Liver (tissue), 9 donors: ENCODE results near the gene CD164. TPM values are rescaled to one million over a fixed set of nuclear protein-coding genes. Genes with fewer than 3 reads are reported as not detected.

ENCODE experiments used
- DNase-seq: peaks from one replicate; pipeline ENCODE4 v3.0.0-alpha.2; 2017; ENCODE audit warnings: low spot score
- H3K27ac ChIP-seq, 2 donors: one replicate each; pipeline ENCODE4 v1.7.0; 2013; ENCODE audit warnings: inconsistent platforms in 2 of 2, low read length in 2 of 2, control low read depth in 1 of 2, low read depth in 1 of 2, mild to moderate bottlenecking in 1 of 2
- H3K27me3 ChIP-seq, 4 donors: one replicate each; pipeline versions ENCODE4 v1.6.1 to v1.7.0; 2013; ENCODE audit warnings: low read length in 3 of 4, inconsistent platforms in 1 of 4, mild to moderate bottlenecking in 1 of 4, moderate library complexity in 1 of 4; ENCODE audit not compliant: control insufficient read depth in 4 of 4, insufficient read depth in 4 of 4
- H3K36me3 ChIP-seq, 4 donors: one replicate each; pipeline versions ENCODE4 v1.6.1 to v1.7.0; 2013; ENCODE audit warnings: low read length in 3 of 4, mild to moderate bottlenecking in 3 of 4, low read depth in 1 of 4, moderate library complexity in 1 of 4; ENCODE audit not compliant: control insufficient read depth in 4 of 4, insufficient read depth in 3 of 4
- H3K4me1 ChIP-seq, 4 donors: one replicate each; pipeline versions ENCODE4 v1.6.1 to v1.7.0; 2013; ENCODE audit warnings: low read length in 3 of 4, mild to moderate bottlenecking in 3 of 4, moderate library complexity in 1 of 4; ENCODE audit not compliant: control insufficient read depth in 4 of 4, insufficient read depth in 4 of 4
- H3K4me3 ChIP-seq, 3 donors: one replicate each; pipeline versions ENCODE4 v1.6.1 to v1.7.0; 2013; ENCODE audit warnings: low read length in 3 of 3, control low read depth in 1 of 3, low read depth in 1 of 3, mild to moderate bottlenecking in 1 of 3
- H3K9ac ChIP-seq, 2 donors: one replicate each; pipeline ENCODE4 v1.7.0; 2013; ENCODE audit warnings: low read length in 2 of 2, mild to moderate bottlenecking in 2 of 2, moderate library complexity in 2 of 2, control low read depth in 1 of 2, low read depth in 1 of 2
- H3K9me3 ChIP-seq, 4 donors: one replicate each; pipeline versions ENCODE4 v1.6.1 to v1.7.0; 2013; ENCODE audit warnings: low read length in 3 of 4; ENCODE audit not compliant: control insufficient read depth in 4 of 4
- ATF3 ChIP-seq: IDR thresholded peaks from 2 replicates; pipeline ENCODE4 v1.6.1; 2016; ENCODE audit warnings: antibody characterized with exemption
- EGR1 ChIP-seq, 2 donors: IDR thresholded peaks; 2 replicates each; pipeline ENCODE4 v1.6.1; 2016 to 2018; ENCODE audit warnings: antibody characterized with exemption in 2 of 2, low read depth in 2 of 2
- FOXA1 ChIP-seq: IDR thresholded peaks from 2 replicates; pipeline ENCODE4 v1.6.1; 2016; ENCODE audit warnings: antibody characterized with exemption
- FOXA2 ChIP-seq: IDR thresholded peaks from 2 replicates; pipeline ENCODE4 v1.6.1; 2016; ENCODE audit warnings: antibody characterized with exemption
- GABPA ChIP-seq, 2 donors: IDR thresholded peaks in 1 of 2; conservative IDR thresholded peaks in 1 of 2; 2 replicates each; pipeline ENCODE4 v1.6.1; 2016; ENCODE audit warnings: antibody characterized with exemption in 2 of 2, mild to moderate bottlenecking in 1 of 2, moderate library complexity in 1 of 2
- HNF4A ChIP-seq, 2 donors: conservative IDR thresholded peaks; 2 replicates each; pipeline ENCODE4 v1.6.1; 2016; ENCODE audit warnings: antibody characterized with exemption in 2 of 2, mild to moderate bottlenecking in 2 of 2
- HNF4G ChIP-seq: IDR thresholded peaks from 2 replicates; pipeline ENCODE4 v1.6.1; 2016; ENCODE audit warnings: antibody characterized with exemption
- JUND ChIP-seq, 2 donors: IDR thresholded peaks; 2 replicates each; pipeline ENCODE4 v1.6.1; 2016; ENCODE audit warnings: antibody characterized with exemption in 2 of 2
- NR2F2 ChIP-seq: IDR thresholded peaks from 2 replicates; pipeline ENCODE4 v1.6.1; 2016; ENCODE audit warnings: antibody characterized with exemption
- RXRA ChIP-seq, 2 donors: IDR thresholded peaks; 2 replicates each; pipeline ENCODE4 v1.6.1; 2017 to 2018; ENCODE audit warnings: antibody characterized with exemption in 2 of 2, mild to moderate bottlenecking in 1 of 2
- SP1 ChIP-seq: IDR thresholded peaks from 2 replicates; pipeline ENCODE4 v1.6.1; 2018; ENCODE audit warnings: antibody characterized with exemption, mild to moderate bottlenecking
- TAF1 ChIP-seq: conservative IDR thresholded peaks from 2 replicates; pipeline ENCODE4 v1.6.1; 2016; ENCODE audit warnings: antibody characterized with exemption, mild to moderate bottlenecking
- YY1 ChIP-seq: IDR thresholded peaks from 2 replicates; pipeline ENCODE4 v1.6.1; 2016; ENCODE audit warnings: antibody characterized with exemption, mild to moderate bottlenecking
- ZBTB33 ChIP-seq: IDR thresholded peaks from 2 replicates; pipeline ENCODE4 v1.6.1; 2016; ENCODE audit warnings: antibody characterized with exemption
- WGBS: extraction: QIAGEN DNeasy Blood & Tissue Kit; methylation state at CpG from one replicate; pipeline ENCODE4 v1.1.7; 2013; 5-methylcytosine and 5-hydroxymethylcytosine counted together
- polyA plus RNA-seq, 2 donors: library from polyadenylated mRNA; stranded (reverse) in 1 of 2; unstranded in 1 of 2; fragments of 200-250 nt in 1 of 2; fragments of >200 nt in 1 of 2; fragmentation: Nextera tagmentation in 1 of 2; extraction: Ambion mirVana in 1 of 2; gene quantifications; one replicate each; pipeline versions ENCODE4 v1.2.1 to v1.2.3, GENCODE V29; 2013 to 2015
- total RNA-seq, 2 donors: library from RNA; depleted of rRNA; stranded (reverse); fragments of >200 nt; gene quantifications; one replicate each; pipeline ENCODE4 v1.2.3, GENCODE V29; 2014
- TF ChIP-seq, protein P1 (sequence below): IDR thresholded peaks from 2 replicates; pipeline ENCODE4 v1.6.1; 2016; ENCODE audit warnings: antibody characterized with exemption
- TF ChIP-seq, protein P2 (sequence below): IDR thresholded peaks from 2 replicates; pipeline ENCODE4 v1.6.1; 2016; ENCODE audit warnings: antibody characterized with exemption, mild to moderate bottlenecking
- TF ChIP-seq, protein P3 (sequence below): fragments of 150-350 bp; IDR thresholded peaks from 2 replicates; pipeline ENCODE4 v1.5.1; 2017; ENCODE audit warnings: improper control_type of control experiment, low read depth, low read length; ENCODE audit not compliant: missing input control
- donor health status: healthy.
- donor health status: healthy.
- donor health status: healthy.
- donor health status: healthy.
- donor health status: healthy.

CD164 gene
- total and polyA plus RNA-seq, 4 donors = 84.5 to 218 (median 132) TPM

GRCh38 chr6:109383438-109383940 lies 1.2 kb upstream of the CD164 start:
- Histone ChIP-seq H3K27me3 (no peaks in the 10 kb centered on the region), H3K36me3 (peaks cover 0 to 2% (median 0%) of the 10 kb centered on the region in 4 donors), H3K9me3 (no peaks in the 10 kb centered on the region), H3K4me1 (peaks cover 0 to 26% (median 20%) of the 10 kb centered on the region in 4 donors), H3K4me3 (peak overlapping the region; percentile 97 to 99 (median 99)), H3K27ac (peak overlapping the region; percentile 98 to 100), H3K9ac (peak overlapping the region; percentile 90 to 94)
- TF ChIP-seq ATF3 (no peak), YY1 (no peak), NR2F2 (no peak), SP1 (no peak), TAF1 (no peak), HNF4A (conservative IDR thresholded peaks at IDR 0.05) (no peak), FOXA1 (no peak), RXRA (IDR thresholded peaks at IDR 0.05) (no peak), ZBTB33 (no peak), GABPA (IDR thresholded peaks at IDR 0.05 in 1 of 2, conservative IDR thresholded peaks at IDR 0.05 in 1 of 2) (no peak), JUND (IDR thresholded peaks at IDR 0.05) (no peak)
- TF ChIP-seq, protein P1, sequence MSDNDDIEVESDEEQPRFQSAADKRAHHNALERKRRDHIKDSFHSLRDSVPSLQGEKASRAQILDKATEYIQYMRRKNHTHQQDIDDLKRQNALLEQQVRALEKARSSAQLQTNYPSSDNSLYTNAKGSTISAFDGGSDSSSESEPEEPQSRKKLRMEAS = no peak
- TF ChIP-seq, protein P2, sequence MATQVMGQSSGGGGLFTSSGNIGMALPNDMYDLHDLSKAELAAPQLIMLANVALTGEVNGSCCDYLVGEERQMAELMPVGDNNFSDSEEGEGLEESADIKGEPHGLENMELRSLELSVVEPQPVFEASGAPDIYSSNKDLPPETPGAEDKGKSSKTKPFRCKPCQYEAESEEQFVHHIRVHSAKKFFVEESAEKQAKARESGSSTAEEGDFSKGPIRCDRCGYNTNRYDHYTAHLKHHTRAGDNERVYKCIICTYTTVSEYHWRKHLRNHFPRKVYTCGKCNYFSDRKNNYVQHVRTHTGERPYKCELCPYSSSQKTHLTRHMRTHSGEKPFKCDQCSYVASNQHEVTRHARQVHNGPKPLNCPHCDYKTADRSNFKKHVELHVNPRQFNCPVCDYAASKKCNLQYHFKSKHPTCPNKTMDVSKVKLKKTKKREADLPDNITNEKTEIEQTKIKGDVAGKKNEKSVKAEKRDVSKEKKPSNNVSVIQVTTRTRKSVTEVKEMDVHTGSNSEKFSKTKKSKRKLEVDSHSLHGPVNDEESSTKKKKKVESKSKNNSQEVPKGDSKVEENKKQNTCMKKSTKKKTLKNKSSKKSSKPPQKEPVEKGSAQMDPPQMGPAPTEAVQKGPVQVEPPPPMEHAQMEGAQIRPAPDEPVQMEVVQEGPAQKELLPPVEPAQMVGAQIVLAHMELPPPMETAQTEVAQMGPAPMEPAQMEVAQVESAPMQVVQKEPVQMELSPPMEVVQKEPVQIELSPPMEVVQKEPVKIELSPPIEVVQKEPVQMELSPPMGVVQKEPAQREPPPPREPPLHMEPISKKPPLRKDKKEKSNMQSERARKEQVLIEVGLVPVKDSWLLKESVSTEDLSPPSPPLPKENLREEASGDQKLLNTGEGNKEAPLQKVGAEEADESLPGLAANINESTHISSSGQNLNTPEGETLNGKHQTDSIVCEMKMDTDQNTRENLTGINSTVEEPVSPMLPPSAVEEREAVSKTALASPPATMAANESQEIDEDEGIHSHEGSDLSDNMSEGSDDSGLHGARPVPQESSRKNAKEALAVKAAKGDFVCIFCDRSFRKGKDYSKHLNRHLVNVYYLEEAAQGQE = no peak
- DNase-seq = no peak
- WGBS = 9% methylated on average over 5 of the region's 5 CpGs

GRCh38 chr6:109382576-109383437 lies 540 bp upstream of the CD164 start:
- Histone ChIP-seq H3K4me3 (peak overlapping the region; percentile 97 to 99 (median 99)), H3K9ac (peak overlapping the region; percentile 90 to 94), H3K9me3 (no peaks in the 10 kb centered on the region), H3K27ac (peak overlapping the region; percentile 98 to 100), H3K4me1 (peaks cover 0 to 26% (median 20%) of the 10 kb centered on the region in 4 donors), H3K36me3 (peaks cover 0 to 3% (median under 1%) of the 10 kb centered on the region in 4 donors), H3K27me3 (no peaks in the 10 kb centered on the region)
- DNase-seq = peak; percentile 91
- WGBS = under 1% methylated on average over 42 of the region's 42 CpGs
- TF ChIP-seq HNF4A (conservative IDR thresholded peaks at IDR 0.05) (peak in 1 of 2 donors; percentile 25), ATF3 (no peak), FOXA1 (no peak), RXRA (IDR thresholded peaks at IDR 0.05) (peak; percentile 32 to 39), JUND (IDR thresholded peaks at IDR 0.05) (peak; percentile 25 to 41), SP1 (peak; percentile 71), FOXA2 (no peak), EGR1 (IDR thresholded peaks at IDR 0.05; ENCODE audit: low read depth in 2 of 2) (peak; percentile 89 to 93), HNF4G (no peak), GABPA (IDR thresholded peaks at IDR 0.05 in 1 of 2, conservative IDR thresholded peaks at IDR 0.05 in 1 of 2) (peak; percentile 61 to 82), YY1 (peak; percentile 65), ZBTB33 (peak; percentile 16)
- TF ChIP-seq, protein P3, sequence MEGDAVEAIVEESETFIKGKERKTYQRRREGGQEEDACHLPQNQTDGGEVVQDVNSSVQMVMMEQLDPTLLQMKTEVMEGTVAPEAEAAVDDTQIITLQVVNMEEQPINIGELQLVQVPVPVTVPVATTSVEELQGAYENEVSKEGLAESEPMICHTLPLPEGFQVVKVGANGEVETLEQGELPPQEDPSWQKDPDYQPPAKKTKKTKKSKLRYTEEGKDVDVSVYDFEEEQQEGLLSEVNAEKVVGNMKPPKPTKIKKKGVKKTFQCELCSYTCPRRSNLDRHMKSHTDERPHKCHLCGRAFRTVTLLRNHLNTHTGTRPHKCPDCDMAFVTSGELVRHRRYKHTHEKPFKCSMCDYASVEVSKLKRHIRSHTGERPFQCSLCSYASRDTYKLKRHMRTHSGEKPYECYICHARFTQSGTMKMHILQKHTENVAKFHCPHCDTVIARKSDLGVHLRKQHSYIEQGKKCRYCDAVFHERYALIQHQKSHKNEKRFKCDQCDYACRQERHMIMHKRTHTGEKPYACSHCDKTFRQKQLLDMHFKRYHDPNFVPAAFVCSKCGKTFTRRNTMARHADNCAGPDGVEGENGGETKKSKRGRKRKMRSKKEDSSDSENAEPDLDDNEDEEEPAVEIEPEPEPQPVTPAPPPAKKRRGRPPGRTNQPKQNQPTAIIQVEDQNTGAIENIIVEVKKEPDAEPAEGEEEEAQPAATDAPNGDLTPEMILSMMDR = peak; percentile 44
- TF ChIP-seq, protein P1 = peak; percentile 90
